Astrocyte of the spinal cord (primary cell): ENCODE data around the gene LZTR1.
A peak's percentile ranks its signal among the peaks of the same experiment; 100 is the strongest.

ENCODE experiments used
- DNase-seq: peaks from one replicate; pipeline ENCODE4 v3.0.0; 2011; ENCODE audit warnings: low read depth, low spot score
- H3K4me3 ChIP-seq: 2 replicates; pipeline ENCODE4 v1.5.1; 2011; ENCODE audit warnings: low read depth, mild to moderate bottlenecking, low read length, moderate library complexity
- in situ Hi-C: cut with HindIII; loops from 2 replicates; pipeline ENCODE4 v1.10.0; 2017; ENCODE audit warnings: low sequenced_read_pairs
- TF ChIP-seq, protein P1 (sequence below): IDR thresholded peaks from 2 replicates; pipeline ENCODE4 v1.5.1; 2012; ENCODE audit warnings: low read depth, mild to moderate bottlenecking, low read length, inconsistent platforms

LZTR1 gene

DNA sequence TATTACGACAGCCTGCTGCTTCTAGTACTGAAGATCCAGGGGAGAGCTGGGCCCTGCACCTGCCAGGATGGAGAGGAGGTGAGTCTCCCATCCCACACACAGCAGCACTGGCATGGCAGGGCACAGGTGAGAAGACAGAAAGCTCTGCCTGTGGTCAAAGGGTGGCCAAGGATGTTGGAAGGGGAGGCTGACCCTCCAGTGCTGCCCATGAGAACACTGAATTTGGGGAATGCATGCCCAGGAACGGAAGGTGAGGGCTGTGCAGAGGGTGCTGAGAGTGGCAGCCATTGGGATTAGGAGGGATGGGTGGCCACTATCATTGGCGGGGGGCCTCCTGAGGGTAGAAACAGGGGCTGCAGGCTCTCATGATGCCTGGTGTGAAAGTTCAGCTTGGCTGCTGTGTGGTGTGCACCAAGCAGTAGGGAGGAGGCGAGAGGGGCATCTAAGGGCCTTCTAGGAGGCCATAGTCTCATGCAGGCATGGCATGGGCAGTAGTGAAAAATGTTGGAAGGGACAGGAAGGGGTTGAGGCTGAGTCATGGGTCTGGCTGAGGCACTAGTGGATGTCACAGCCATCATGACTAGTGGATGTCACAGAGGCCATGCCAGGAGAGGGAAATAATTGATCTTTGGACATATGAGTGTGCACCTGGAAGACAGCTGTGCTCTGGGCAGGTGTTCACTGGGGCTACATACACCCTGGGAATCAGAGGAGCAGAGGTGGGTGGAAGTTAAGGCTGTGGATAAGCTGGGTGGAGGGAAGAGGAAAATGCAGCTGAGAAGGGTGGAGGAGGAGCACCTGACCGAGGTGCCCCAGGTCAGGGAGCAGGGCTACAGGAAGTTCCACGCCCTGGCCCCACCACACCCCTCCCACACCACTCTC is 61.1 kb downstream of the LZTR1 start:
- TF ChIP-seq, protein P1, sequence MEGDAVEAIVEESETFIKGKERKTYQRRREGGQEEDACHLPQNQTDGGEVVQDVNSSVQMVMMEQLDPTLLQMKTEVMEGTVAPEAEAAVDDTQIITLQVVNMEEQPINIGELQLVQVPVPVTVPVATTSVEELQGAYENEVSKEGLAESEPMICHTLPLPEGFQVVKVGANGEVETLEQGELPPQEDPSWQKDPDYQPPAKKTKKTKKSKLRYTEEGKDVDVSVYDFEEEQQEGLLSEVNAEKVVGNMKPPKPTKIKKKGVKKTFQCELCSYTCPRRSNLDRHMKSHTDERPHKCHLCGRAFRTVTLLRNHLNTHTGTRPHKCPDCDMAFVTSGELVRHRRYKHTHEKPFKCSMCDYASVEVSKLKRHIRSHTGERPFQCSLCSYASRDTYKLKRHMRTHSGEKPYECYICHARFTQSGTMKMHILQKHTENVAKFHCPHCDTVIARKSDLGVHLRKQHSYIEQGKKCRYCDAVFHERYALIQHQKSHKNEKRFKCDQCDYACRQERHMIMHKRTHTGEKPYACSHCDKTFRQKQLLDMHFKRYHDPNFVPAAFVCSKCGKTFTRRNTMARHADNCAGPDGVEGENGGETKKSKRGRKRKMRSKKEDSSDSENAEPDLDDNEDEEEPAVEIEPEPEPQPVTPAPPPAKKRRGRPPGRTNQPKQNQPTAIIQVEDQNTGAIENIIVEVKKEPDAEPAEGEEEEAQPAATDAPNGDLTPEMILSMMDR: no peak
- in situ Hi-C loops: no loop called here
- H3K4me3 ChIP-seq: no peak overlapping the region
- no peak for DNase-seq

DNA sequence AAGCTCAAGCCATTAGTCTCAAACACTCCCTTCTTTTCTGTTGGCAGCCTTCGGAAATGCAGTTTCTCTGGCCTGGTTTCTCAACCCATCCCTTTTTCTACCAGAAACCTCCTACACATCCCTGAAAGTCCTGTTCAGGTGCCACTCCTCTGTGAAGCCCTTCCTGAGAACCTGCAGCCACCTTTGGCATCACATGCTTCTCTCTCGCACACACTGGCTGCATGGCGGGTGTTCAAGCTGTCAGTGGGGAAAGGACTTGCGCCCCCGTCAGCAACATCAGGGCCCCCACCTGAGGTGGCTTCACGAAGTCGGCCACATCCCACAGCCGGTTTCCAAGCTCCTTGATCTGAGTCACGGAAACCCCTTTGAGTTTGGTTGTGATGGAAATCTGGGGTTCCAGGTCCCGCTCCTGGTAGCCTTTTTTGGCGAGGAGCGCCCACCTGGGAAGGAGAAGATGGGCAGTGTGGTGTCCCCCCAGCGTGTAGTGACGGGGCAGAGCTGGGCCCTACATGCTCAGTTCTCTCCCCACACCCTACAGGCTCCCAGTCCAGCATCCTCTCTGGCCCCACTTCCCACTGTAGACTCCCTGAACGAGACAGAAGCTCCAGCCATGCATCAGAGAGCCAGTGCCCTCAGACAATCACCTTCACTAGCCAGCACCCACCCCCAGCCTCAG is 61.9 kb downstream of the LZTR1 start:
- in situ Hi-C loops: no loop called here
- H3K4me3 ChIP-seq: no peak overlapping the region
- DNase-seq: no peak
- TF ChIP-seq, protein P1: no peak

- DNase-seq: peak; percentile 87
- in situ Hi-C loops: no loop called here
- TF ChIP-seq, protein P1: no peak
- H3K4me3 ChIP-seq: peak overlapping the region; percentile 49
Observed at GRCh38 chr22:21044931-21045584, 63.0 kb downstream of the LZTR1 start.

DNA sequence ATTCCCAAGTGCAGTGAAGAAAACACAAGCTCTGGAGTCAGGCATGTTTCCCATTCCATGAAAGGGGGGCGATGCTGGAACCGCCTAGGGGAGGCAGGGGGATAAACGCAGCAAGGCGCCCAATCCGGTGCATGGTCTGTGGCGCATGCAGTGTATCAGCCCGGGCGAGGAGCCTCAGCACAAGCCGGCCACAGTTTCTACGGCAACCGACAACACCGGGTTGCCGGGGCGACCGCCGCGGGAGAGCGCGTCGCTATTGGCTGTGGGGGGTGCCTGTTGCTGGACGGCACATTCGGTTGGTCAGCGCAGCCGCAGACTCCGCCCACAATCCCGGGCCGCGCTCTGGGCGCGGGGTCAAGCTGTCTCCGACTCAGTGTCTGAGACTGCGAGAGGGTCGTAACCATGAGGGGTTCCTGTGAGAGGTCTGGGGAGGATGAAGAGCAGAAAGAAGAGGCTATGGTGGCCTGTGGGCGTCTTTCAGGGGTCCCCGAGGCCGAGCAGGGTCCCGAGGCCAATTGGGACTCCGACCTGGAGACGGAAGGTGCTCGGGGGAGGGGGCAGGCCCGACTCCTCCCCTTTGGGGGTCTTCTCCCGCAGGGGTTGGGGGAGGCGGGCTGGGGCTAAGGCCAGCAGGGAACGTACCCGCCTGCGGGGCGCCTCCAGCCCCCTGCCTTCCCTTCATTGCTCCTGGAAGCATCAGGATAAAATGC is 63.6 kb downstream of the LZTR1 start, which contains the start of gene LRRC74B:
TSS of gene LRRC74B (plus strand) at position 362 of the 710 bp plus-strand sequence. CDS start at position 403, 41 bp downstream.
- in situ Hi-C loops: no loop called here
- TF ChIP-seq, protein P1: no peak
- peak within 1 kb of the TSS; percentile 49 for H3K4me3 ChIP-seq
- peak; percentile 95 for DNase-seq

DNA sequence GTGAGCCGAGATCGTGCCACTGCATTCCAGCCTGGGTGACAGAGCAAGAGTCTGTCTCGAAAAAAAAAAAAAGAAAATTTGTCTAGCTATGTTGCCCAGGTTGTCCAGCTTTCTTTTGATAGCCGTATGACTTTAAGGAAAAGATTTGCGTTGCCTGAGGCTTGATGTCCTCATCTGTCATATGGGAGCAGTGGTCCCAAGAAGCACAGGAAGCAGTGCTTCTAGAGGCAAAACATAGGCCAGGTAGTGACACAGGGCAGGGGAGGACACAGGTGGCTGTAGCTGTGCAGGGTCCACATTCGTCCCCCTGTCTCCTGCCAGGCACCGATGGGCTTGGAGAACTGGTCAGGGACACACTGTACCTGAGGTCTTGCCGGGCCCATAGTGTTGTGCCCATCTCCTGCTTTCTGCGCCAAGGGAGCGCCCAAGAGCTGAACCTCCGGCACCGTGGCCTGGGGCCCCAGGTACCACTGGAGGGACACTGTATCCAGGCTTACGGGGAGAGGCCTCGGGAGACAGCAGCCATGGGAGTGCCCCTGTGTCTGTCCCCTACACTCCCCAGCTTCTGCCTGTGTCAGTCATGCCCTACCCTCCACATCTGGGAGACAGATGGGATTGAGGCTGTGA is 65.1 kb downstream of the LZTR1 start:
- no peak overlapping the region for H3K4me3 ChIP-seq
- TF ChIP-seq, protein P1: no peak
- DNase-seq: no peak
- in situ Hi-C loops: no loop called here
